Fibroblast of skin of back (primary cell): ENCODE results near the gene WDR82.
A peak's percentile ranks its signal among the peaks of the same experiment; 100 is the strongest.

ENCODE experiments used
- DNase-seq: peaks from one replicate; pipeline ENCODE4 v3.0.0-alpha.2; 2013

WDR82 gene

GRCh38 chr3:52253314-52254304 lies 24.8 kb downstream of the WDR82 start:
- DNase-seq, result no peak

- no peak for DNase-seq
These were observed 28.3 kb downstream of the WDR82 start for GRCh38 chr3:52250122-52250521.

GRCh38 chr3:52249683-52250082 lies 28.8 kb downstream of the WDR82 start:
- no peak for DNase-seq

- DNase-seq, result no peak
These were observed 29.5 kb downstream of the WDR82 start for GRCh38 chr3:52248816-52249547.

DNA sequence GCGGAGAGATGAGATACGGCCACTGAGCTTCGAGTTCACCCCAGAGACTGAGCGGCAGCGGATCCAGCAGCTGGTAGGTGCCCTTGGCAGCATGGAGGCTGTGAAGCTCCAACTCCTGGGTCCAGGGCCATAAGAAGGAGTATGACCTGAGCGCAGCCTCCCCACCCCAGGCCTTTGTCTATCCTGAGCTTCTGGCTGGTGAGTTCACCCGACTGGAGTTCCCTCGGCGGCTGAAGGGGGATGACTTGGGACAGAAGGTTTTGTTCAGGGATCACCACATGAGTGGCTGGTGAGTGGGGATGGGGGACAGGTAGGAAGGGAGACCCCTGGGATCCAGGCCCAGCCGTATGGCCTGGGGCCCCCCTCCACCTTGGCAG lies 30.3 kb downstream of the WDR82 start:
- no peak for DNase-seq

GRCh38 chr3:52247409-52248164 lies 30.9 kb downstream of the WDR82 start:
- no peak for DNase-seq

DNA sequence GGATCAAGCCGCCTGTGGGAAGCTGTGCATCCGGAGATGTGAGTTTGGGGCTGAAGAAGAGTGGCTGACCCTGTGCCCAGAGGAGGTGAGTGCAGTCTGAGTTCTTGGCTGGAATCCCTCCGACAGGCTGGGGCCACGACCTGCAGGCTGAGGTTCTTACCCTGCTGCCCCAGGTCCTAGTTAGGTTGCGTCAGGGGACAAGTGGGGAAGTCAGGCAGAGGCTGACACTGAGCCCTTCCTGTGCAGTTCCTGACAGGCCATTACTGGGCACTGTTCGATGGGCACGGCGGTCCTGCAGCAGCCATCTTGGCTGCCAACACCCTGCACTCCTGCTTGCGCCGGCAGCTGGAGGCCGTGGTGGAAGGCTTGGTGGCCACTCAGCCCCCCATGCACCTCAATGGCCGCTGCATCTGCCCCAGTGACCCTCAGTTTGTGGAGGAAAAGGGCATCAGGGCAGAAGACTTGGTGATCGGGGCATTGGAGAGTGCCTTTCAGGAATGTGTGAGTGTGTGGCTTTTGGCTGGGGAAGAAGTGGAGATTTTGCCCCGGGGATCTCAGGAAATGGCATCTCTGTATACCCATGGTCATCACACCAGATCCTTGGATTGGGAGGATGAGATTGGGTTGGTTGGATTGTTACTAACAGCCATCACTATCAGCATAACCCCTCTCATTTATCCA lies 31.6 kb downstream of the WDR82 start:
- DNase-seq, result no peak

- DNase-seq, result no peak
These were observed 32.2 kb downstream of the WDR82 start for GRCh38 chr3:52246264-52246620.

- peak; percentile 66 for DNase-seq
These were observed 32.9 kb downstream of the WDR82 start, which contains the start of gene PPM1M for GRCh38 chr3:52245322-52246263. Gene PPM1M, plus strand, starts transcription at chr3:52245759. Its CDS starts 66 bp downstream, at chr3:52245825.

DNA sequence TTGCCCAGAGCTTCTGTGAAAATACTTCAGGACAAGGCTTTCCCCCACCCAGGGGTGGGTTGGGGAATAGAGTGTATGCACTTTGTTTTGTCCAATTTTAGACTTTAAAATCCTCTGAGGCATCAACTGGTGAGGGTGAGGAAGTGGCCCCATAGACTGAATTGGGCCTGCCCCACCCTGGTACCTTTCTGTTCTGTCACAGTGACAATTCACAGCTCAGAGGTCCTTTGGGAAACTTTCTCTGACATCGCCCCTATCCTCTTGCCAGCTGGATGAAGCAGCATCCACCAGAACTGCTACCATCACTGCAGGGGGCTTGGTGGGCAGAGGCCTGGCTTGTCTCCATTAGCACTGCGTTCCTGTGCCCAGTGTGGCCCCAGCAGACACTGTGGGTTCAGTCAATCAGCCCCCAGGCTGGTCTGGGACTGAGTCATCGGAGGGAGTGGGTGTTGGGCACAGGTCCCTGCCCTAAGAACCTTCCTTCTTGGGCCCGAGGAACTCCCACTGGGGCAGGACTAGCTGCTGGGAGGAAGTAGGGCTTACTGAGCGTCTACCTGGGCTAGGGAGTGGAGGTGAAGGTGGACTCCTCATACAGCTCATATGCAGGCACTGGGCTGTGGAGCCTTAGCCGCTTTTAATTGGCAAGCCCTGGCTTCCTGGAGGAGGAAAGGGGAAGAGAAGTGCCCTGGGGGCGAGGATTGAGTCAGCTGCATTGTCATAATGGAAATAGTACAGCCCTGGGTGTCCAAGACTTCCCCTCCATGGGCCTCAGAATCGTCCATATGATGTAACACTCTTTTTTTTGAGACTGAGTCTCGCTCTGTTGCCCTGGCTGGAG lies 34.4 kb downstream of the WDR82 start:
- DNase-seq, result peak; percentile 69

GRCh38 chr3:52242039-52242438 lies 36.4 kb downstream of the WDR82 start:
- no peak for DNase-seq

GRCh38 chr3:52240886-52241370 lies 37.5 kb downstream of the WDR82 start:
- DNase-seq, result no peak

DNA sequence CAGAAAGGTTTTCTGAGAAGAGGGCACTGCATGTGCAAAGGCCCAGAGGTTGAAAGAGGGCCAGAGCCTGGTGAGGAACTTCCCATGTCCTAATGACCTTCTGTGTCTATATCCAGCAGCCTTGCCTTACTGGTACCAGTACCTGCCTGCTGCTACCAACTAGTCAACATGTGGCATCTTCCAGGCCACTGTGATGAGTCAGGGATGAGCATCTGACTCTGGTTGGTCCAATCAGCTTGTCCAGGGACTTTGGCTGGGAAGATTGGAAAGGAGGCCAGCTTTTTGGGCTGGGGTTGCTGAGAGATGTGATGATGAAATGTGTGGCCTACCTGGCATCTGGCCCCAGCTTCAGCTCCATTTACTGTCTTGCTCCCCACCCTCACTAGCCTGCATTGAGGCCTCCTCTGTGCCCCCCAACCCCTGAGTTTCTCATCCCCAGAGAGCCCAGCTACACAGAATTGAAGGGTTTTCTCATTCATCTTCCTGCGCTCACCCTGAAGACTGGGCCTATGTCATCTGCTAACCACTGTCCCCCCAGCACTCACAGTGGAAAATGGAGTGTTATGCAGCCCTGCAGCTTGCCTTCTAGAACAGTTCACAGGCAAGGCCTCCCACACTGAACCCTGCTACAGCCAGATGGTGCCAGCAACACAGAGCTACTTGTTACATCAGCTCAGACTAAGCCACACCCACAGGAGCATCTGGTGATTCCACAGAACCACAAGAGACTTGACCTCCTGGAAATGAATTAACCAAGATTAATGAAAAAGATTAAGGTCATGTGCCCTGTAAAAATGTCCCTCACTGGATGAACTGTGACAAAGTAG lies 38.2 kb downstream of the WDR82 start:
- DNase-seq, result peak; percentile 79

DNA sequence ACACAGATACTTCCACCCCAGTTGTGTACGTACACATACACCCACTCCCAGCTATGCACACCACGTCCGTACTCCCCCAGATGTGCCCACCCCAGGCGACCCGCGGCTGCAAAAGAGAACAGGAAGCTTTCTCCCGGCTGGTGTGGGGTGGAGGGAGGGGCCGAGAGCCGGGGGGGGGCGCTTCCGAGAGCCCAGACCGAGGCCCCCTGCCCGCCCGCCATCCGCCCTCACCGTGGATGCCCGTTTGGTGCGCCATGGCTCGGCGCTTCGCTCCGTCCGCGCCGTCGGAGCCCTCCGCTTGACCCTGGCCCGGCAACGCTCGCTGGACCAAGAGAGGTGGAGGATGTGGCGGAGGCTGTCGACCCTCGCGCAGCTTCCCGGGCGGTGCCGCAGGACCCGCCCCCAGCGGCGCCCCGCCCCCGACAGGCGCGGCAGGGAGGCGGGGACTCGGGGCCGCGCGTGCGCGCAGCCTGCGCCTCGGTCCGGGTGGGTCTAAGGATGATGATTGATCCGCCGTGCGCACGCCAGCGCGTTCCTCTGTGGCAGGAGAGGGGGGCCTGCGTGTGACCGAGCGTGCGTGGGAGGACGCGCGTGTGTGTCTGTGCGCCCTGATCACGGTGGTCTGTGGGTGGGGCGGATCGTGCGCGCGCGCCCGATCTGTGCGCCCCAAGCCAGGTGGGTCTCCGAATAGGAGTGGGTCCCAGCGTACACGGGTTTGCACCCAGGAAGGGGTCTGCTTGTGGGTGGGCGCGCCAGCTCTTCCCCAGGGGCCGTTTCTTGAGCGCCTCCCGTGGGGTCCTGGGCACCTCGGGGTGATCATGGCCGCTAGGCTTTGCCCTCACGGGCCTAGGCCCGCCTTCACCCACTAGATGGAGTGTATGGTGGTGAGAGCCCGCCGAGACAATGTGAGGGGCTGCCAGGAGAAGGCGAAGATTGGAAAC lies 39.4 kb downstream of the WDR82 start, which contains the start of gene TWF2:
Gene TWF2, minus strand, starts transcription at position 398 of the 941 bp plus-strand sequence. Its CDS starts 142 bp downstream, at position 256.
- peak; percentile 81 for DNase-seq

DNA sequence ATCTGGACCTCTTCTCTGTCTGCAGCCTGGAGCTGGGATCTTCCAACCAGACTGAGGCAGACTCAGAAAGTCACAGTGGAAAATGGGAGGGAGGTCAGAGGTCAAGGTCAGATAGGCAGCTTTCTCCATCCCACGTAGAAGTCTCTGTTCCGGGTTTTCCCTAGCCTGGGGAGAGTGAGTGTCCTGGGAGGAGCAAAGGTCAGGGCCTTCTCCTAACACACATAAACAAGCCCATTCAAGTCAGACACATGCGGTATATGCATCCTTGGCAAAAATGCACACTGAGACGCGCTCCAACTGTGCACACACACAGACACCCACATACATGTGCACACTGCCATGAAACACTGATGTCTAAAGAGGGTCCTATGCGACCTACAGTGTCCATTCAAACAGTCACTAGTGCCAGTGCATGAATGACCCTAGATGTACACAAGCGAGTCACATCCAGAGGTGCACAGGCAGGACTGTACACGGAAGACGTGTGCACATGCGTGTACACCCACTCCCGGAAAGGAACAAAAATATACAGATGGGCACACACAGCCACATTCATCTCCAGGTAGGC lies 40.2 kb downstream of the WDR82 start:
- DNase-seq, result no peak

DNA sequence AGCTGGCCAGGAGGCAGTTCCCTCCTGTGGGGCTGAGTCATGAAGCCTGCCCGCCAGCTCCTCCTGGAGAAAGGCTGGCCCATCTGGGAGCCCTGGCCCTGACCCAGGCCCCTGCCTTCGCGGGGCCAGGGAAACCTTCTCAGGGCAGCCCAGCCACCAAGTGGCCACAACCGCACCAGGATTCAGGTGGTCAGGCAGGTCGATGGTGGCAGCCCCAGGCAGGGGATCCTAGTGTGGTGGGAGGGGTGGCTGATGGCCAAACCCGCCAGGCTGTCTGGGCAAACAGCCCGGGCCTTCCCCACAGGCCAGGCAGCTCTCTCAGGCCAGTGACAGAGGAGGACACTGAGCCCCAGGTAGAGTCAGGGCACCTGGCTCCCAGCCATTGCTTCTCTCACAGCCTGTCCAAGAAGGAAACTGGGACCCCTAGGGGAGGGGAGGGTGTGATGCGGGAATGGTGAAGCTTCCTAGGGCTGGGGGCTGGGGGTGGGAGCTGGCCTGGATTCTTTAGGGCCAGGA lies 40.7 kb downstream of the WDR82 start:
- peak; percentile 90 for DNase-seq
